SK-N-SH treated with all-trans-retinoic acid at 6 μM for 48 hours (cell line): Measurements from ENCODE around the gene HAUS6.
"Not testable (repeated sequence)": the region's sequence is repeated elsewhere in the genome, so short reads cannot be mapped to it uniquely, and the experiment has no call there.

Experiments
- ATAC-seq: fragments of 200-7000 bp; cut with Tn5 transposase; 3 replicates; pipeline ENCODE4 v1.9.1; 2020; ENCODE audit warnings: mild to moderate bottlenecking, moderate library complexity
- ARNTL ChIP-seq: fragments of 450-650 bp; formaldehyde crosslinking; IDR thresholded peaks from 2 replicates; pipeline ENCODE4 v1.5.0; 2020; ENCODE audit warnings: low read depth, mild to moderate bottlenecking, moderate library complexity, borderline replicate concordance
- BACH2 ChIP-seq: fragments of 250-450 bp; sonication (Bioruptor Pico); IDR thresholded peaks from 2 replicates; pipeline ENCODE4 v1.9.0; 2021; ENCODE audit warnings: mild to moderate bottlenecking, borderline replicate concordance
- CREB5 ChIP-seq: fragments of 250-450 bp; sonication (Bioruptor Pico); IDR thresholded peaks from 2 replicates; pipeline ENCODE4 v1.5.1; 2020; ENCODE audit warnings: low read depth, mild to moderate bottlenecking, moderate library complexity
- CSDC2 ChIP-seq: fragments of 250-450 bp; sonication (Bioruptor Pico); IDR thresholded peaks from 2 replicates; pipeline ENCODE4 v1.5.0; 2020; ENCODE audit warnings: mild to moderate bottlenecking, moderate library complexity
- CSRNP3 ChIP-seq: fragments of 250-450 bp; sonication (Bioruptor Pico); IDR thresholded peaks from 2 replicates; pipeline ENCODE4 v1.5.1; 2021; ENCODE audit warnings: mild to moderate bottlenecking, moderate library complexity
- ESRRG ChIP-seq: fragments of 250-450 bp; sonication (Bioruptor Pico); IDR thresholded peaks from 2 replicates; pipeline ENCODE4 v1.6.1; 2021; ENCODE audit warnings: mild to moderate bottlenecking
- GLIS3 ChIP-seq: fragments of 250-450 bp; sonication (Bioruptor Pico); IDR thresholded peaks from 2 replicates; pipeline ENCODE4 v1.5.0; 2020; ENCODE audit warnings: mild to moderate bottlenecking, moderate library complexity
- OSR1 ChIP-seq: fragments of 250-450 bp; sonication (Bioruptor Pico); IDR thresholded peaks from 2 replicates; pipeline ENCODE4 v1.8.0; 2022; ENCODE audit warnings: moderate library complexity, mild to moderate bottlenecking, inconsistent platforms
- POU6F1 ChIP-seq: fragments of 250-450 bp; sonication (Bioruptor Pico); IDR thresholded peaks from 2 replicates; pipeline ENCODE4 v1.8.0; 2021; ENCODE audit warnings: low read depth, mild to moderate bottlenecking, moderate library complexity, borderline replicate concordance
- PPARA ChIP-seq: fragments of 250-450 bp; sonication (Bioruptor Pico); IDR thresholded peaks from 2 replicates; pipeline ENCODE4 v1.5.0; 2020; ENCODE audit warnings: mild to moderate bottlenecking, borderline replicate concordance
- RARB ChIP-seq: fragments of 250-450 bp; sonication (Bioruptor Pico); IDR thresholded peaks from 2 replicates; pipeline ENCODE4 v1.8.0; 2021; ENCODE audit warnings: mild to moderate bottlenecking, moderate library complexity
- SNAI2 ChIP-seq: fragments of 250-450 bp; sonication (Bioruptor Pico); IDR thresholded peaks from 2 replicates; pipeline ENCODE4 v1.5.0; 2020; ENCODE audit warnings: mild to moderate bottlenecking, moderate library complexity
- TCF4 ChIP-seq: fragments of 250-450 bp; sonication (Bioruptor Pico); IDR thresholded peaks from 2 replicates; pipeline ENCODE4 v1.8.0; 2021; ENCODE audit warnings: mild to moderate bottlenecking, moderate library complexity, borderline replicate concordance
- TOX ChIP-seq: fragments of 250-450 bp; sonication (Bioruptor Pico); IDR thresholded peaks from 2 replicates; pipeline ENCODE4 v1.8.0; 2021; ENCODE audit warnings: mild to moderate bottlenecking, moderate library complexity, borderline replicate concordance
- TSHZ2 ChIP-seq: fragments of 250-450 bp; sonication (Bioruptor Pico); IDR thresholded peaks from 2 replicates; pipeline ENCODE4 v1.5.0; 2020; ENCODE audit warnings: mild to moderate bottlenecking, moderate library complexity
- ZC3H10 ChIP-seq: fragments of 250-450 bp; sonication (Bioruptor Pico); IDR thresholded peaks from 2 replicates; pipeline ENCODE4 v1.5.1; 2021; ENCODE audit warnings: mild to moderate bottlenecking, moderate library complexity
- ZFP3 ChIP-seq: fragments of 250-450 bp; sonication (Bioruptor Pico); IDR thresholded peaks from 2 replicates; pipeline ENCODE4 v1.5.0; 2020; ENCODE audit warnings: mild to moderate bottlenecking, moderate library complexity
- ZFP30 ChIP-seq: fragments of 450-650 bp; formaldehyde crosslinking; IDR thresholded peaks from 2 replicates; pipeline ENCODE4 v1.5.0; 2022; ENCODE audit warnings: mild to moderate bottlenecking, moderate library complexity
- ZNF565 ChIP-seq: fragments of 450-650 bp; formaldehyde crosslinking; conservative IDR thresholded peaks from 2 replicates; pipeline ENCODE4 v1.5.0; 2020; ENCODE audit warnings: low read depth, mild to moderate bottlenecking, moderate library complexity
- ZNF70 ChIP-seq: fragments of 450-650 bp; formaldehyde crosslinking; IDR thresholded peaks from 2 replicates; pipeline ENCODE4 v1.5.0; 2020; ENCODE audit warnings: mild to moderate bottlenecking, moderate library complexity
- ZNF8 ChIP-seq: fragments of 450-650 bp; formaldehyde crosslinking; IDR thresholded peaks from 2 replicates; pipeline ENCODE4 v1.5.0; 2020; ENCODE audit warnings: mild to moderate bottlenecking, moderate library complexity

HAUS6 gene

GRCh38 chr9:19113064-19113611 is 10.4 kb upstream of the HAUS6 start:
- not testable (repeated sequence) for ATAC-seq

- ATAC-seq, result no peak
- TF ChIP-seq CSRNP3 (no peak), TSHZ2 (CRISPR knock-in tag) (no peak), ZC3H10 (CRISPR knock-in tag) (no peak), TCF4 (CRISPR knock-in tag) (no peak), GLIS3 (CRISPR knock-in tag) (no peak), ZNF565 (CRISPR knock-in tag) (no peak), BACH2 (no peak), POU6F1 (CRISPR knock-in tag) (no peak), ZFP3 (CRISPR knock-in tag) (no peak), ESRRG (CRISPR knock-in tag) (no peak), OSR1 (CRISPR knock-in tag) (no peak), PPARA (CRISPR knock-in tag) (no peak), CREB5 (CRISPR knock-in tag) (no peak), ZNF8 (no peak), RARB (no peak), TOX (CRISPR knock-in tag) (no peak), ARNTL (CRISPR knock-in tag) (no peak), ZNF70 (CRISPR knock-in tag) (no peak), ZFP30 (CRISPR knock-in tag) (no peak)
Observed at GRCh38 chr9:19108038-19108437, 5.3 kb upstream of the HAUS6 start.

GRCh38 chr9:19104515-19105282 is 2.0 kb upstream of the HAUS6 start:
- no peak for ATAC-seq
- TF ChIP-seq TCF4 (CRISPR knock-in tag) (no peak), POU6F1 (CRISPR knock-in tag) (no peak), PPARA (CRISPR knock-in tag) (no peak), SNAI2 (CRISPR knock-in tag) (no peak), ZNF8 (no peak), TSHZ2 (CRISPR knock-in tag) (no peak), CSDC2 (CRISPR knock-in tag) (no peak), TOX (CRISPR knock-in tag) (no peak), ZFP30 (CRISPR knock-in tag) (no peak), ZC3H10 (CRISPR knock-in tag) (no peak)
